SK-N-SH (cell line): ENCODE results near the gene HDAC4.

Experiments
- CTCF ChIP-seq: fragments of 200-600 bp; sonication (generic); IDR thresholded peaks from 2 replicates; pipeline ENCODE4 v1.6.1; 2017; ENCODE audit warnings: antibody characterized with exemption, mild to moderate bottlenecking, moderate library complexity
- ELF1 ChIP-seq: IDR thresholded peaks from 2 replicates; pipeline ENCODE4 v1.4.0; 2012
- EP300 ChIP-seq, 2 experiments: IDR thresholded peaks; 2 replicates each; pipeline versions ENCODE4 v1.4.0 to v1.6.1; 2012; ENCODE audit warnings: borderline replicate concordance in 1 of 2, low read depth in 1 of 2, low read length in 1 of 2
- GABPA ChIP-seq: IDR thresholded peaks from 2 replicates; pipeline ENCODE4 v1.4.0; 2012; ENCODE audit warnings: low read depth, mild to moderate bottlenecking
- IRF3 ChIP-seq: fragments of 150-350 bp; IDR thresholded peaks from 2 replicates; pipeline ENCODE4 v1.6.1; 2016; ENCODE audit warnings: mild to moderate bottlenecking, low read depth, low read length
- JUND ChIP-seq: IDR thresholded peaks from 2 replicates; pipeline ENCODE4 v1.4.0; 2012
- NFIC ChIP-seq: IDR thresholded peaks from 2 replicates; pipeline ENCODE4 v1.4.0; 2012; ENCODE audit warnings: borderline replicate concordance
- RAD21 ChIP-seq: IDR thresholded peaks from 2 replicates; pipeline ENCODE4 v1.6.1; 2012; ENCODE audit warnings: mild to moderate bottlenecking, low read length
- SMC3 ChIP-seq: IDR thresholded peaks from 2 replicates; pipeline ENCODE4 v1.6.1; 2012; ENCODE audit warnings: low read depth, low read length, improper control_type of control experiment
- YY1 ChIP-seq: IDR thresholded peaks from 2 replicates; pipeline ENCODE4 v1.4.0; 2012; ENCODE audit warnings: low read depth, mild to moderate bottlenecking
- TF ChIP-seq, protein P1 (sequence below): fragments of 150-350 bp; IDR thresholded peaks from 2 replicates; pipeline ENCODE4 v1.6.1; 2017; ENCODE audit warnings: antibody characterized with exemption, low read length, low read depth, borderline replicate concordance

- TF ChIP-seq NFIC: no peak
- TF ChIP-seq YY1: no peak
- TF ChIP-seq IRF3: no peak
- TF ChIP-seq SMC3: no peak
- TF ChIP-seq, protein P1, sequence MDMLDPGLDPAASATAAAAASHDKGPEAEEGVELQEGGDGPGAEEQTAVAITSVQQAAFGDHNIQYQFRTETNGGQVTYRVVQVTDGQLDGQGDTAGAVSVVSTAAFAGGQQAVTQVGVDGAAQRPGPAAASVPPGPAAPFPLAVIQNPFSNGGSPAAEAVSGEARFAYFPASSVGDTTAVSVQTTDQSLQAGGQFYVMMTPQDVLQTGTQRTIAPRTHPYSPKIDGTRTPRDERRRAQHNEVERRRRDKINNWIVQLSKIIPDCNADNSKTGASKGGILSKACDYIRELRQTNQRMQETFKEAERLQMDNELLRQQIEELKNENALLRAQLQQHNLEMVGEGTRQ: no peak
- TF ChIP-seq EP300 (IDR thresholded peaks at IDR 0.05; ENCODE audit: borderline replicate concordance in 1 of 2, low read depth in 1 of 2, low read length in 1 of 2): no peak
- TF ChIP-seq JUND: no peak
- no peak for TF ChIP-seq CTCF
- no peak for TF ChIP-seq GABPA
- TF ChIP-seq RAD21: no peak
- no peak for TF ChIP-seq ELF1
Measured at GRCh38 chr2:239440511-239440959, 39.7 kb upstream of the HDAC4 start.
